Measurements from ENCODE around the gene TUBB6. TPM values are rescaled to one million over a fixed set of nuclear protein-coding genes. Genes with fewer than 3 reads are reported as not detected.

TUBB6 gene
- total RNA-seq, 1 experiment from 2014 or later, result 125 TPM

- in situ Hi-C loops (cut with HindIII; ENCODE audit: low pct_unique_long_range_greater_than_20kb, low sequenced_read_pairs), result no loop called here
- no peaks in the 10 kb centered on the region for H3K27me3 ChIP-seq (ENCODE audit: control insufficient read depth, insufficient read depth, low read length)
- DNase-seq (ENCODE audit: low read depth, low spot score) (no peak), ATAC-seq (no peak)
- ChIA-PET POLR2A (no interaction called here), CTCF (interaction anchor here (0.6 kb wide), 1 partner anchor 561 kb away, joined by 10 read pairs; no protein-coding TSS in a partner anchor)
- intact Hi-C loops (cut with micrococcal nuclease; ENCODE audit: unreplicated experiment), result no loop called here
- TF ChIP-seq SIN3A (IDR thresholded peaks at IDR 0.05; ENCODE audit: borderline replicate concordance, insufficient read depth, low read depth, low read length), result no peak
- TF ChIP-seq, protein P1, sequence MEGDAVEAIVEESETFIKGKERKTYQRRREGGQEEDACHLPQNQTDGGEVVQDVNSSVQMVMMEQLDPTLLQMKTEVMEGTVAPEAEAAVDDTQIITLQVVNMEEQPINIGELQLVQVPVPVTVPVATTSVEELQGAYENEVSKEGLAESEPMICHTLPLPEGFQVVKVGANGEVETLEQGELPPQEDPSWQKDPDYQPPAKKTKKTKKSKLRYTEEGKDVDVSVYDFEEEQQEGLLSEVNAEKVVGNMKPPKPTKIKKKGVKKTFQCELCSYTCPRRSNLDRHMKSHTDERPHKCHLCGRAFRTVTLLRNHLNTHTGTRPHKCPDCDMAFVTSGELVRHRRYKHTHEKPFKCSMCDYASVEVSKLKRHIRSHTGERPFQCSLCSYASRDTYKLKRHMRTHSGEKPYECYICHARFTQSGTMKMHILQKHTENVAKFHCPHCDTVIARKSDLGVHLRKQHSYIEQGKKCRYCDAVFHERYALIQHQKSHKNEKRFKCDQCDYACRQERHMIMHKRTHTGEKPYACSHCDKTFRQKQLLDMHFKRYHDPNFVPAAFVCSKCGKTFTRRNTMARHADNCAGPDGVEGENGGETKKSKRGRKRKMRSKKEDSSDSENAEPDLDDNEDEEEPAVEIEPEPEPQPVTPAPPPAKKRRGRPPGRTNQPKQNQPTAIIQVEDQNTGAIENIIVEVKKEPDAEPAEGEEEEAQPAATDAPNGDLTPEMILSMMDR (IDR thresholded peaks at IDR 0.05), result no peak
- no peak for TF ChIP-seq REST (IDR thresholded peaks at IDR 0.05; ENCODE audit: insufficient read depth in 1 of 2, low read depth in 2 of 2, low read length in 1 of 2)
- no peak for TF ChIP-seq POLR2AphosphoS5 (IDR thresholded peaks at IDR 0.05; ENCODE audit: low read depth, low read length)
- no peak for TF ChIP-seq TCF7L2 (IDR thresholded peaks at IDR 0.05; ENCODE audit: low read depth, low read length)
- no peak overlapping the region for H3K4me3 ChIP-seq (ENCODE audit: low read depth in 2 of 2, low read length in 2 of 2)
- no peaks in the 10 kb centered on the region for H3K4me1 ChIP-seq (ENCODE audit: control insufficient read depth, insufficient read depth, low read length)
- no peak overlapping the region for H3K27ac ChIP-seq (ENCODE audit: low read length)
- H3K36me3 ChIP-seq (ENCODE audit: control insufficient read depth, insufficient read depth, low read length), result peaks cover 21% of the 10 kb centered on the region
- no peaks in the 10 kb centered on the region for H3K9me3 ChIP-seq (ENCODE audit: control insufficient read depth, insufficient read depth, low read depth, low read length)
- no TSS peak for BruUV-seq (replicated peaks)
Observed at GRCh38 chr18:12362473-12363174, 54.6 kb downstream of the TUBB6 start.

GRCh38 chr18:12366379-12366778, 58.3 kb downstream of the TUBB6 start:
- Histone ChIP-seq H3K4me3 (ENCODE audit: low read depth in 2 of 2, low read length in 2 of 2) (no peak overlapping the region), H3K4me1 (ENCODE audit: control insufficient read depth, insufficient read depth, low read length) (no peaks in the 10 kb centered on the region), H3K27ac (ENCODE audit: low read length) (no peak overlapping the region), H3K36me3 (ENCODE audit: control insufficient read depth, insufficient read depth, low read length) (peaks cover 8% of the 10 kb centered on the region), H3K9me3 (ENCODE audit: control insufficient read depth, insufficient read depth, low read depth, low read length) (no peaks in the 10 kb centered on the region), H3K27me3 (ENCODE audit: control insufficient read depth, insufficient read depth, low read length) (no peaks in the 10 kb centered on the region)
- no peak for TF ChIP-seq REST (IDR thresholded peaks at IDR 0.05; ENCODE audit: insufficient read depth in 1 of 2, low read depth in 2 of 2, low read length in 1 of 2)
- TF ChIP-seq, protein P1 (IDR thresholded peaks at IDR 0.05), result no peak
- no peak for TF ChIP-seq SIN3A (IDR thresholded peaks at IDR 0.05; ENCODE audit: borderline replicate concordance, insufficient read depth, low read depth, low read length)
- no peak for TF ChIP-seq TCF7L2 (IDR thresholded peaks at IDR 0.05; ENCODE audit: low read depth, low read length)
- no peak for TF ChIP-seq POLR2AphosphoS5 (IDR thresholded peaks at IDR 0.05; ENCODE audit: low read depth, low read length)
- CTCF ChIA-PET, result no interaction called here
- DNase-seq (ENCODE audit: low read depth, low spot score) (no peak), ATAC-seq (no peak)
- no TSS peak for BruUV-seq (replicated peaks)
- in situ Hi-C loops (cut with HindIII; ENCODE audit: low pct_unique_long_range_greater_than_20kb, low sequenced_read_pairs) (no loop called here), intact Hi-C loops (cut with micrococcal nuclease; ENCODE audit: unreplicated experiment) (no loop called here)
- POLR2A ChIA-PET, result no interaction called here

All from Panc1 (cell line).